Mesothelial cell of epicardium (in vitro differentiated cells): ENCODE results near the gene SLC66A1. TPM values are rescaled to one million over a fixed set of nuclear protein-coding genes. Genes with fewer than 3 reads are reported as not detected.

Experiments
- DNase-seq, 2 experiments: peaks; one replicate each; pipeline ENCODE4 v3.0.0; 2021; ENCODE audit warnings: low spot score in 2 of 2; ENCODE audit not compliant: unreplicated experiment in 2 of 2
- H3K27ac Mint-ChIP-seq: 2 replicates; pipeline ENCODE4 v1.8.0; 2021; ENCODE audit warnings: mixed read lengths
- H3K27me3 Mint-ChIP-seq: 2 replicates; pipeline ENCODE4 v1.8.0; 2021; ENCODE audit warnings: low read depth, mixed read lengths
- H3K36me3 Mint-ChIP-seq: 2 replicates; pipeline ENCODE4 v1.8.0; 2021; ENCODE audit warnings: mixed read lengths
- H3K4me1 Mint-ChIP-seq: 2 replicates; pipeline ENCODE4 v1.8.0; 2021; ENCODE audit warnings: mixed read lengths
- H3K4me3 Mint-ChIP-seq: 2 replicates; pipeline ENCODE4 v1.8.0; 2021; ENCODE audit warnings: mild to moderate bottlenecking, moderate library complexity, mixed read lengths
- H3K9me3 Mint-ChIP-seq: 2 replicates; pipeline ENCODE4 v1.8.0; 2021; ENCODE audit warnings: mixed read lengths
- CTCF ChIP-seq: fragments of 200-600 bp; sonication (generic); IDR thresholded peaks from one replicate; pipeline ENCODE4 v1.5.0; 2021; ENCODE audit warnings: antibody characterized with exemption; ENCODE audit not compliant: unreplicated experiment
- total RNA-seq: library from RNA; stranded (reverse); gene quantifications from 3 replicates; pipeline ENCODE4 v1.2.1, GENCODE V29; 2021

SLC66A1 gene
- total RNA-seq, 1 donor from 2014 or later = 20.9 TPM

- Mint-ChIP-seq H3K4me1 (peaks cover 6% of the 10 kb centered on the region), H3K27ac (no peak overlapping the region), H3K27me3 (no peaks in the 10 kb centered on the region), H3K9me3 (no peaks in the 10 kb centered on the region), H3K4me3 (no peak overlapping the region), H3K36me3 (peaks cover 41% of the 10 kb centered on the region)
- no peak for DNase-seq
- no peak for TF ChIP-seq CTCF
Measured at GRCh38 chr1:19305880-19306279, 6.2 kb upstream of the SLC66A1 start.

- Mint-ChIP-seq H3K27me3 (no peaks in the 10 kb centered on the region), H3K4me1 (peaks cover 10% of the 10 kb centered on the region), H3K4me3 (no peak overlapping the region), H3K27ac (no peak overlapping the region), H3K9me3 (no peaks in the 10 kb centered on the region), H3K36me3 (peaks cover 38% of the 10 kb centered on the region)
- no peak for TF ChIP-seq CTCF
- no peak for DNase-seq
Measured at GRCh38 chr1:19306941-19307340, 5.2 kb upstream of the SLC66A1 start.

- DNase-seq = no peak
- Mint-ChIP-seq H3K27ac (no peak overlapping the region), H3K4me1 (peaks cover 14% of the 10 kb centered on the region), H3K9me3 (no peaks in the 10 kb centered on the region), H3K36me3 (peaks cover 31% of the 10 kb centered on the region), H3K27me3 (no peaks in the 10 kb centered on the region), H3K4me3 (no peak overlapping the region)
- no peak for TF ChIP-seq CTCF
Measured at GRCh38 chr1:19307794-19308508, 4.2 kb upstream of the SLC66A1 start.

- no peaks in the 10 kb centered on the region for H3K9me3 Mint-ChIP-seq
- no peak for TF ChIP-seq CTCF
- H3K36me3 Mint-ChIP-seq = peaks cover 27% of the 10 kb centered on the region
- H3K27me3 Mint-ChIP-seq = no peaks in the 10 kb centered on the region
- no peak overlapping the region for H3K27ac Mint-ChIP-seq
- DNase-seq = no peak
- H3K4me1 Mint-ChIP-seq = peaks cover 19% of the 10 kb centered on the region
- H3K4me3 Mint-ChIP-seq = no peak overlapping the region
Measured at GRCh38 chr1:19308509-19308907, 3.6 kb upstream of the SLC66A1 start.

- peaks cover 23% of the 10 kb centered on the region for H3K36me3 Mint-ChIP-seq
- DNase-seq = no peak
- no peak overlapping the region for H3K27ac Mint-ChIP-seq
- H3K27me3 Mint-ChIP-seq = no peaks in the 10 kb centered on the region
- peaks cover 20% of the 10 kb centered on the region for H3K4me1 Mint-ChIP-seq
- H3K4me3 Mint-ChIP-seq = no peak overlapping the region
- H3K9me3 Mint-ChIP-seq = no peaks in the 10 kb centered on the region
- TF ChIP-seq CTCF = no peak
Measured at GRCh38 chr1:19309123-19309813, 2.9 kb upstream of the SLC66A1 start.
